ENCODE data around the gene SLC16A5.

DNA sequence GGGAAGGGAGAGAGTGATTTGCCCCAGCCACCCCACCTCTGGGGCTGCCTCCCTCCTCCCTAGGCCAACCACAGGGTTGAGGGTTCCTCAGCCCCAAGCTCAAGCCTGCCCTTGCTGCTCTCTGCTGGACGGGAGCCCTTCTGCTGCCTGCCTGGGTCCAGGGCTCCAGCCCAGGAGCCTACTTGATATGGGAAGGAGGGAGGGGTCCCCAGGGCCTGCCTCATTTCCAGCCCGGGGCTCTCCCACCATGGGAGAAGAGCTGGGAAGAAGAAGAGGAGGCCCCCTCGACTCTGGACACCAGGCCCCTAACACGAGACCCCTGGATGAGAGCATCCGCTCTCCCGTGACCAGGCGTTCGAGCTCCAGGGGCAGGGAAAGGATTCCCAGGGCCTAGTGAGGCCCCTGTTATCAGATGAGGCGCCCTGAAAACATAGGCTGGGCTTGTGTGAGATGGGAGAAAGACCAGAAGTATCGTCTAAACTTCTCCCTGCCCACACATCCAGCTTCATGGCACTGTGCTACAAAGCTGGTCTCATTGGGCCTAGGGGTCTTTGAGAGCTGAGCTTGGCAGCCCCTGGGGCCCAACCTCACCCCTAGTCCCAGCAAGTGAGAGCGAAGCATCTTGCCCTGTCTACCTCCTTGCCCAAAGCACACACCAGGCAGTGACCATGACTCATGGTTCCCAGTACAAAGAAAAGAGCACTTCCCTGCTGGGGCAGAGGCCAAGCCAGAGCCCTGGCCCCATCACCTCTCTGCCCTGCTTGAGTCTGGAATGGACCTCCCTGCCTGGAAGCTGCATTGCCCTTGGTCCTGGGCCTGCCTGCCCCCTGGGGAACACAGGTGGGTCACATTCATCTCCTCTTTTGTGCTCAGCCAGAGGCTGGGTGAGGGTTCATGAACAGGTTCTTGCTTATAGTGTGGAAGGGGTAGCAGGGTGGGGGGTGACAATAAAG is 987 bp downstream of the SLC16A5 start:
- no peak for TF ChIP-seq POLR2AphosphoS5 (IDR thresholded peaks at IDR 0.05)
- TF ChIP-seq, protein P1, sequence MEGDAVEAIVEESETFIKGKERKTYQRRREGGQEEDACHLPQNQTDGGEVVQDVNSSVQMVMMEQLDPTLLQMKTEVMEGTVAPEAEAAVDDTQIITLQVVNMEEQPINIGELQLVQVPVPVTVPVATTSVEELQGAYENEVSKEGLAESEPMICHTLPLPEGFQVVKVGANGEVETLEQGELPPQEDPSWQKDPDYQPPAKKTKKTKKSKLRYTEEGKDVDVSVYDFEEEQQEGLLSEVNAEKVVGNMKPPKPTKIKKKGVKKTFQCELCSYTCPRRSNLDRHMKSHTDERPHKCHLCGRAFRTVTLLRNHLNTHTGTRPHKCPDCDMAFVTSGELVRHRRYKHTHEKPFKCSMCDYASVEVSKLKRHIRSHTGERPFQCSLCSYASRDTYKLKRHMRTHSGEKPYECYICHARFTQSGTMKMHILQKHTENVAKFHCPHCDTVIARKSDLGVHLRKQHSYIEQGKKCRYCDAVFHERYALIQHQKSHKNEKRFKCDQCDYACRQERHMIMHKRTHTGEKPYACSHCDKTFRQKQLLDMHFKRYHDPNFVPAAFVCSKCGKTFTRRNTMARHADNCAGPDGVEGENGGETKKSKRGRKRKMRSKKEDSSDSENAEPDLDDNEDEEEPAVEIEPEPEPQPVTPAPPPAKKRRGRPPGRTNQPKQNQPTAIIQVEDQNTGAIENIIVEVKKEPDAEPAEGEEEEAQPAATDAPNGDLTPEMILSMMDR (IDR thresholded peaks at IDR 0.05; ENCODE audit: poor library complexity, severe bottlenecking) = no peak
- TF ChIP-seq EP300 (conservative IDR thresholded peaks at IDR 0.05; ENCODE audit: poor library complexity, severe bottlenecking) = no peak
- TF ChIP-seq SMC3 (conservative IDR thresholded peaks at IDR 0.05; ENCODE audit: poor library complexity) = no peak
- no peak for TF ChIP-seq RAD21 (conservative IDR thresholded peaks at IDR 0.05)
- TF ChIP-seq TAF1 (IDR thresholded peaks at IDR 0.05; ENCODE audit: low read depth) = no peak
- TF ChIP-seq EZH2 (IDR thresholded peaks at IDR 0.05; ENCODE audit: borderline replicate concordance, insufficient read depth, low read length, poor library complexity, severe bottlenecking) = no peak
